Activated CD4-positive, alpha-beta T cell treated with anti-CD3 and anti-CD28 coated beads, Interleukin-2, amount 50 U/mL, for 4 hours (primary cell): Measurements from ENCODE around the gene MAN1A2.
"Not testable (repeated sequence)": the region's sequence is repeated elsewhere in the genome, so short reads cannot be mapped to it uniquely, and the experiment has no call there.

Experiments used
- DNase-seq, 2 experiments: peaks; one replicate each; pipeline ENCODE4 v3.0.0-alpha.2; 2020

Gene MAN1A2

GRCh38 chr1:117403597-117403996 is 36.3 kb downstream of the MAN1A2 start:
- DNase-seq, result no peak

- DNase-seq, result no peak
These were observed 37.8 kb downstream of the MAN1A2 start for GRCh38 chr1:117405042-117405441.

- DNase-seq, result no peak
These were observed 45.2 kb downstream of the MAN1A2 start for GRCh38 chr1:117412472-117412871.

- DNase-seq, result no peak
These were observed 46.2 kb downstream of the MAN1A2 start for GRCh38 chr1:117413412-117413811.

GRCh38 chr1:117414943-117415342 is 47.7 kb downstream of the MAN1A2 start:
- DNase-seq, result no peak

- no peak for DNase-seq
These were observed 48.8 kb downstream of the MAN1A2 start for GRCh38 chr1:117416004-117416403.

- no peak for DNase-seq
These were observed 49.4 kb downstream of the MAN1A2 start for GRCh38 chr1:117416546-117417125.

DNA sequence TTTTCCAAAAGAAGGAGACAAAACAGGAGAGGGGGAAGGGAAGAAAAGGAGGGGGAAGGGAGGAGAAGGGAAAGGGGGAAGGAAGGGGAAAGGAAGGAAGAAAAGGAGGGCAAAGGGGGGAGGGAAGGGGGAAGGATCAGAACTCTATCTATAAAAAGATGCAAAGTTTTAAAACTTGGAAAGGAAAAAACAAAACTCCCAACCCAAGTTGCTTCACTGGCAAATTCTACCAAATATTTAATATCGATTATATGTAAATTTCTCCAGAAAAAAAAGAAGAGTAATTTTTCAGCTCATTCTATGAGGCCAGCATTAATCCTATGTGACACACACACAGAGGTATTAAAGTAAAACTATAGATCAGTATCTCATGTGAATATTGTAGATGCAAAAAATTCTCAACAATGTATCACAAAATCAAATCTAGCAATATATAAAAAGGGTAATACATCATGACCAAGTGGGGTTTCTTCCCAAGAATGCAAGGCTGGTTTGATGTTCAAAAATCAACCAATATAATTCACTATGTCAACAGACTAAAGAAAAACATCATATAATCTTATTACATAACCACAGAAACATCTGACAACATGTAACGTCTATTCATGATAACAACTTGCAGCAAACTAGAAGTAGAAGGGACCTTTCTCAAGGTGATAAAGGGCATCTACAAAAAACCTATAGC is 57.9 kb downstream of the MAN1A2 start:
- no peak for DNase-seq

- DNase-seq, result no peak
These were observed 60.0 kb downstream of the MAN1A2 start for GRCh38 chr1:117427297-117427696.

GRCh38 chr1:117433943-117434342 is 66.7 kb downstream of the MAN1A2 start:
- no peak for DNase-seq

- DNase-seq, result no peak
These were observed 69.3 kb downstream of the MAN1A2 start for GRCh38 chr1:117436513-117436912.

GRCh38 chr1:117447661-117448060 is 80.4 kb downstream of the MAN1A2 start:
- no peak for DNase-seq

DNA sequence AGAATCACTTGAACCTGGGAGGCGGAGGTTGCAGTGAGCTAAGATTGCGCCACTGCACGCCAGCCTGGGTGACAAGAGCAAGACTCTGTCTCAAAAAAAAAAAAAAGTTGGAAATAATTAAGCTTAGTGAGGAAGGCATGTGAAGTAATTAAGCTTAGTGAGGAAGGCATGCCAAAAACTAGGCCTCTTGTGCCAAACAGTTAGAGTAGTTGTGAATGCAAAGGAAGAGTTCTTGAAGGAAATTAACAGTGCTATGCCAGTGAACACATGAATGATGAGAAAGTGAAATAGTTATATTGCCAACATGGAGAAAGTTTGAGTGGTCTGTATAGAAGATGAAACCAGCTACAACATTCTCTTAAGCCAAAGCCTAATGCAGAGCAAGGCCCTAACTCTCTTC is 85.0 kb downstream of the MAN1A2 start:
- DNase-seq, result no peak

DNA sequence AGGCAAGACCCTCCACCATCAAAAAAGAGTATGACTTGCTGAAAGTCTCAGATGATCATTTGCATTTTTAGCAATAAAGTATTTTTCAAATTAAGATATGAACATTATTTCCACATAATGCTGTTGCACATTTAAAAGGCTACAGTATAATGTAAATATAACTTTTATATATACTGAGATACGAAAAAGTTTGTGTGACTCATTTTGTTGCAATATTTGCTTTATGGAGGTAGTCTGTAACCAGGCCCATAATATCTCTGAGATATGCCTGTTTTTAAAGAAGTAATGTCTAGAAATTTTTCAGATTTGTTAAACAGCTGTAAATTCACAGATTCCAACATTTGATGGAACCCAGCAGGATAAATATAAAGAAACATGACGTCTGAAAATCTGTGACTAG is 86.7 kb downstream of the MAN1A2 start:
- no peak for DNase-seq

DNA sequence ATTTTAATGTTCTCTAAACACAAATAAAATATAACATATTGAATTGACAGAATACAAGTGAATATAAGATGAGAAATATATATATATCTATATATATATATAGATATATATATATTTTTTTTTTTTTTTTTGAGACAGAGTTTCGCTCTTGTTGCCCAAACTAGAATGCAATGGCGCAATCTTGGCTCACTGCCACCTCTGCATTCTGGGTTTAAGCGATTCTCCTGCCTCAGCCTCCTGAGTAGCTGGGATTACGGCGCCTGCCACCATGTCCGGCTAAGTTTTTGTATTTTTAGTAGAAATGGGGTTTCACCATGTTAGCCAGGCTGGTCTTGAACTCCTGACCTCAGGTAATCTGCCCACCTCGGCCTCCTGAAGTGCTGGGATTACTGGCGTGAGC is 91.2 kb downstream of the MAN1A2 start:
- DNase-seq, result not testable (repeated sequence)

GRCh38 chr1:117466761-117467160 is 99.5 kb downstream of the MAN1A2 start:
- DNase-seq, result no peak

- DNase-seq, result no peak
These were observed 100.1 kb downstream of the MAN1A2 start for GRCh38 chr1:117467336-117467735.

DNA sequence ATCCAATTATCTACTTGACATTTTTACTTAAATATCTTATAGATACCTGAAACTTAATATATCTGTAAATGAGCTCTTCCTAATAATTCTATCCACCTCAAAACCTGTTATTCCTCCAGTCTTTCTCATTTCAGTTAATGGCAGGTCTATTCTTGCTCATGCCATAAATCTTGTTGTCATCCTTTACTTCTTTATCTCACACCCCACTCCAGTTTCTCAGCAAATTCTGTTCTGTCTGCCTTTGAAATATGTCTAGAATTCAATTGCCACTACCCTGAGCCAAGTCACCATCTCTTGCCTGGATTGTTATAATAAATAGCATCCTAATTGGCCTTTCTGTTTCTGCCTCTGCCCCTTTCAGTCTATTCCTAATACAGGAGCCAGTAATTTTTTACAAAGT is 105.8 kb downstream of the MAN1A2 start:
- no peak for DNase-seq

GRCh38 chr1:117475495-117475894 is 108.2 kb downstream of the MAN1A2 start:
- not testable (repeated sequence) for DNase-seq

DNA sequence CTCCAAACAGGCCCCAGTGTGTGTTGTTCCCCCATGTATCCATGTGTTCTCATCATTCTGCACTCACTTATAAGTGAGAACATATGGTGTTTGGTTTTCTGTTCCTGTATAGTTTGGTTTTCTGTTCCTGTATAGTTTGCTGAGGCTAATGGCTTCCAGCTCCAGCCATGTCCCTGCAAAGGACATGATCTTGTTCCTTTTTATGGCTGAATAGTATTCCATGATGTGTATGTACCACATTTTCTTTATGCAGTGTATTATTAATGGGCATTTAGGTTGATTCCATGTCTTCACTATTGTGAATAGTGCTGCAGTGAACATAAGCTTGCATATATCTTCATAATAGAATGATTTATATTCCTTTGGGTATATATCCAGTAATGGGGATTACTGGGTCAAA is 111.8 kb downstream of the MAN1A2 start:
- DNase-seq, result no peak

DNA sequence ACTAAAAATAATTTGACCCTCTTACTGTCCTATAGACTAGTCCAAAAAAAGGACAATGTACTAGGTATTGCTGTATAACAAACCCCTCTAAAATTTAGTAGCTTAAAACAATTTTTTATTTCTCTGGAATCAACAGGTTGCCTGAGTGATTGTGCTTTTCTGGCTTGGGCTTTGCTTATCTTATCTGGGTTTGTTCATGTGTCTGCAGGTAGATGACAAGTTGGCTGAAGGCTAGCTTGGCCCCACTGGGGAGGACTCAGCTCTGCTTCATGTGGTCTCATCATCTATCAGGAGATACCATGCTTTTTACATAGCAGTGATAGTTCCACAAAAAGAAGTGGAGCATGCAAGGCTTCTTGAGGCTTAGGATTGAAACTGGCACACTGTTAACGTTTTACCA is 114.2 kb downstream of the MAN1A2 start:
- no peak for DNase-seq

DNA sequence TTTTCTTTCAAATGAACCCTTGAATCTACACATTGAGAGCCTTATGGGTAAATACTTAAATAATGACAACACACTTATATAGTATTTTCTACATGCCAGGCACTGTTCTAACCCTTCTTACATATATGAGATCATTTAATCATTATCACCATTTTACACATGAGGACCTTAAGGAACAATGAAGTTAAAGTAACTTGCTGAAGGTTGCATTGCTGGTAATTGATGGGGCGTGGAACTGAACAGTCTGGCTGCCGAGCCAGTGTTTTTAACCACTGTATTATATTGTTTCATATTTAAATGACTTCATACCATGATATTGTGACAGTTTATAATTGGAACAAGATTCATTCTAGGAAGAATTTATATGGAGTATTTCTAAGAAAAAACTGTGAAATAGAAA is 126.7 kb downstream of the MAN1A2 start:
- no peak for DNase-seq

DNA sequence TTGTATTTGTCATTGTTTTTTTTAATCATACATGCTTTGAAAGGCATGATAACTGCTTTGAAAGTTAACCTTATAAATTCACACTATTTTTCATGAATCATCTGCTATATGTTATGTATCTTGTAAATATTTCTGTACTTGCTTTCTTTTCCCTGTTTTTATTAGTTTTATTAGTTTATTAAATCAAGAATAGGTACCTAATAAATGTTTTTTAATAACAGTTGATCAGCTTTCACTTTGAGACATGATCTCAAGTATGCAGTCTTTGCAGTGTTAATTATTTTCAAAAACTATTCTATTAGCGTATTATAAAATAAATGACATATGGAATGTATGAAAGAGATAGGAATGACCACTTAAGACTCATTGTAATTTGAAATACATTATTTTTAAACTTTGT is 127.8 kb downstream of the MAN1A2 start:
- no peak for DNase-seq

GRCh38 chr1:117499071-117499470 is 131.8 kb downstream of the MAN1A2 start:
- no peak for DNase-seq

DNA sequence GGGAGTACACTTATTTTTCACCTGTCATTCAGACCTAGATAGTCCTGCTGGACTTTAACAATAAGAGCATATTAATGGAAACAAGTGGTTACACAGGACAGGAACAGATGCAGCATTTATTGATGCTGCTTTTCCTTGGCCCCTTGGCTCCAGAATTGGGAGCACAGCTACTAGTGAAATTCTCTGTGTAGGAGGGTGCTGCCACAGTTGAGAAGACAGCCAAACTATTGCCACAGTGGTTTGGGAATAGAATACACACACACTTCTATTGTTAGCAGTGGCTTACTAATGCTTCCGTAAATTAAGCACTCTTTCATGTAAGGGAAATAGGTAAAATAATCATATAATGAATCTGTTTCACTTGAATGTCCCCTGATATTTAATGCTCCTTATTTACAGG is 133.3 kb downstream of the MAN1A2 start:
- no peak for DNase-seq
